H7 (cell line): ENCODE results near the gene SERGEF. TPM values are rescaled to one million over a fixed set of nuclear protein-coding genes. Genes with fewer than 3 reads are reported as not detected.

Experiments used
- DNase-seq: peaks from one replicate; pipeline ENCODE4 v3.0.0; 2012
- H3K27me3 ChIP-seq: 2 replicates; pipeline ENCODE4 v1.6.0; 2011; ENCODE audit warnings: mild to moderate bottlenecking, low read length; ENCODE audit not compliant: control insufficient read depth, insufficient read depth
- H3K36me3 ChIP-seq: replicated peaks from 2 replicates; pipeline ENCODE4 v1.5.1; 2011; ENCODE audit warnings: low read length; ENCODE audit not compliant: control insufficient read depth, insufficient read depth
- H3K4me3 ChIP-seq: 2 replicates; pipeline ENCODE4 v1.5.1; 2011; ENCODE audit warnings: low read depth, mild to moderate bottlenecking, control low read depth, low read length, moderate library complexity; ENCODE audit not compliant: insufficient read depth
- total RNA-seq: library from RNA; depleted of rRNA; stranded (reverse); fragments of >200 nt; shearing (Covaris generic); gene quantifications from 2 replicates; pipeline ENCODE4 v1.2.3, GENCODE V29; 2014; rRNA removed

The SERGEF gene
- 16.5 and 26.3 TPM in 2 replicates for total RNA-seq

DNA sequence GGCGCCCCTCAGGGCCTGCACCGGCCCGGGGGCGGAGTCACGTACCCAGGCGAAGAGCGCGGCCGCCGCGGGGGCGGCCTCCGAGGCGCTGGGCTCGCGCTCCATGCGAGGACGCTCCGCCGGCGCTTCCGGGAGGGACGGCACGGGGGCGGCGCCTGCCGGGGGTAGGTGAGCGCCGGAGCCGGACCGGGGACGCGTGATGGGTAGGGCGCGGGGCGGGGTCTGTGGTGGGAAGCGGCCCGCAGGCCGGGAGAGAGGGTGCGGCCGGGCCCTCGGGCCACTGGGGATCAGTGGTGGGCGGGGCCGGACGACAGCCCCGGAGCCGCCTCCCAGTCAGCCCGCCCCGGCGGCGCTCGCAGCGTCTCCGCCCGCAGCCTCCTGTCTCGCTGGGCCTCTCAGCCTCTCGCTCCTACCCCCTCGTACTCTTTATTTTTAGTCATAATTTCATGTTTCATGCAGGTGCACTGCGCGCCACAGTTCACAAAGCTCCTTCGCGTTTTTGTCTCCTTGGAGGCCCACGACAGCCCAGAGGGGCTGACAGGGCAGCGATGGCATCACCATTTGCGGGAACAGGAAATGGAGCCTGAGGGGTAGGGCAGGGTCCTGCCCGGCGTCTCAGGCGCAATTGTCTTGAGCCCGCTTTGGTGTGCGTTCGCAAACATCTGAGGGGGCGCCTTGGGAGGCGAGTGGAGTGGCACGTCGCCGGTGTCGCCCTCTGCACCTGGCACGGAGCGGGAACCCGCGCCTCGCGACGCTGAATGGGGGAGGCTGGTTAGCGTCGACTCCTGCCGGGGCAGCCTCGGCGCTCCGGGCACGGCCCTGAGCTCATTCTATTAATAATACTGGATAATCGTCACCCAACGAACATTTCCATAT lies at the start of gene SERGEF:
TSS of gene SERGEF (minus strand) at position 142 of the 876 bp plus-strand sequence. CDS start at position 105, 37 bp downstream.
- Histone ChIP-seq H3K4me3 (peak within 1 kb of the TSS; percentile 78), H3K36me3 (no peaks in the 10 kb centered on the region), H3K27me3 (peaks cover 12% of the 10 kb centered on the region; the same call in 1 of the 2 replicates)
- DNase-seq: peak; percentile 97

DNA sequence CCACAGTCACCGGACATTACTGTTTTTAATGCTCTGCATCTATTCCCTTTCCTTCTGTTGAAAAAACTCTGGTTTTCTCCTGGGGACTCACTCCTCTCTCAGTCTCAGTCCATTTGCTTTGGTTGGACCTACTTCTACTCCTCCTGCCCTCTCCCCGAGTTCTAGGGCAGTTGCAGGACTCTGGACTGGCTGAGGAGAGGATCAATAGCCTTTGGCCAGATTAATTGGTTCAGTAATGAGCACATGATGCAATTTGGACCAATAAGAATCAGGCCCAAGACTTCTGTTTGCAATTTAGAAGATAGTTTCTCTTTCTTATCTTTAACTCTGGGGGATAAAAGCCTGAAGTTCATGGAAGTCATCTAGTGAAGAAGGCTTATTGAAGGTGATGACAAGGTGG lies 48.5 kb upstream of the SERGEF start:
- Histone ChIP-seq H3K4me3 (no peak overlapping the region), H3K27me3 (no peaks in the 10 kb centered on the region)
- no peak for DNase-seq

DNA sequence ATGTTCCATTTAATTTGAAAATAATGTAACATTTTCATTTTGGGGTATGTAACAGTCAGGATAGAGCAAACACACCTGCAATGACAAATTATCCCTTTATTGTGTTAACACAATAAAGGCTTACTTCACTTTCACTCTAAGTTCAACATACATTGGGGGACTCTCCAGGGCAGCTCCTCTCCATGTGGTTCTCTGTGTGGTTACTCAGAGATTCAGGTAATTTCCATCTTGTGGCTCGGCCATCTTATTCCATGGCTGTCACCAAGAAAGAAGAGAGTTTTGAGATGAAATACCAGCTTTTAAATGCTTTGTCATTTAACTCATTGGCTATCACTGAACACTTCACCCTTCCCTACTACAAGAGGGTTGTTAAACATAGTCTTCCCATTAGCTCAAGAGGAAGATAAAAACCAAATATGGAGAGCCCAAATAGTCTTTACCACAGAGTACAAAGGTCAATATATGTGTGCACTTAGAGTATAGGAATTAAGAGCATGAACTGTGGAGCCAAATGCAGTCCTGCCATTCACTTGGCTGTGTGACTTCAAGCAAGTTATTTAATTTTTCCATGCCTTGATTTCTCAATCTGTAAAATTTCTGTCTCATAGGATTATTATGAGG lies 43.8 kb upstream of the SERGEF start:
- Histone ChIP-seq H3K27me3 (no peaks in the 10 kb centered on the region), H3K4me3 (no peak overlapping the region), H3K36me3 (no peaks in the 10 kb centered on the region)
- no peak for DNase-seq

More for the DNA sequence above, 48.5 kb upstream of the SERGEF start:
- H3K36me3 ChIP-seq: no peaks in the 10 kb centered on the region

DNA sequence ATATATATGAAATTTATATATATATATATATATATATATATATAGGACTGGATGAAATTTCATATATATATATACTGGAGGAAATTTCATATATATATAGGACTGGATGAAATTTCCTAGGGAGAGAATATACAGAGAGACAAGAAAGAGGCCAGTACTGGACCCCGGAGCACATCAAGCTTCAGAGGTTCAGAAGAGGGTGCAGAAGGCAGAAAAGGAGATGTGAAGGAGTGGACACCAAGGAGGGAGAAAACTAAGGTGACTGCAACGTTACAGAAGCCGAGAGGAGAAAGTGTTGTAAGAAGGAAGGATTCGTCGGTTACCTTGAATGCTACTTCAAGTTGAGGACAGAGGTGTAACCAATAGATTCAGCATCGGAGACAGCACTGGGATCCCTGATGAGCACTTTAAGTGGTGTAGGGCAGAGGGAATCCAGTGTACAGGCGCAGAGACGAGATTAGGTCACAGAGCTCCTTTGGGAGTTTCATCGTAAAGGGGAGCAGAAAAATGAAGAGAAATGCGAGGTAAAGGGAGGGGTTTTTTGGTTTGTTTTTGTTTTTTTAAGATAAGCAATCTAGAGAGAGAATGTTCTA lies 41.8 kb upstream of the SERGEF start:
- no peaks in the 10 kb centered on the region for H3K36me3 ChIP-seq
- DNase-seq: no peak
- H3K27me3 ChIP-seq: no peaks in the 10 kb centered on the region
- no peak overlapping the region for H3K4me3 ChIP-seq

DNA sequence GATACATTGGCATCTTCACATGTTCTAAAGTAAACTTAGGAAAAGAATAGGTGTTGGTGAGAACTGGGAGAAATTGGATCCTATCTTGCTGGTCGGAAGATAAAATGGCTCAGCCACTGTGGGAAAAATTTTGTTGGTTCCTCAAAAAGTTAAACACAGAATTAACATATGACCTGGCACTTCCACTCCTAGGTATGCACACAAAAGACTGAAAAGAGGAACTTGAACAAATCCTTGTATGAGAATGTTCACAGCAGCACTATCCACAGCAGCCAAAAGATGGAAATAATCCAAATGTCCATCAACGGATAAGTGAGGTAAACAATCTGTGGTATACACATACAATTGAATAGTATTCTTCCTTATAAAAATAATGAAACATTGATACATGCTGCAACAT lies 38.0 kb upstream of the SERGEF start:
- Histone ChIP-seq H3K36me3 (no peaks in the 10 kb centered on the region), H3K27me3 (peaks cover 17% of the 10 kb centered on the region), H3K4me3 (no peak overlapping the region)
- DNase-seq: no peak

DNA sequence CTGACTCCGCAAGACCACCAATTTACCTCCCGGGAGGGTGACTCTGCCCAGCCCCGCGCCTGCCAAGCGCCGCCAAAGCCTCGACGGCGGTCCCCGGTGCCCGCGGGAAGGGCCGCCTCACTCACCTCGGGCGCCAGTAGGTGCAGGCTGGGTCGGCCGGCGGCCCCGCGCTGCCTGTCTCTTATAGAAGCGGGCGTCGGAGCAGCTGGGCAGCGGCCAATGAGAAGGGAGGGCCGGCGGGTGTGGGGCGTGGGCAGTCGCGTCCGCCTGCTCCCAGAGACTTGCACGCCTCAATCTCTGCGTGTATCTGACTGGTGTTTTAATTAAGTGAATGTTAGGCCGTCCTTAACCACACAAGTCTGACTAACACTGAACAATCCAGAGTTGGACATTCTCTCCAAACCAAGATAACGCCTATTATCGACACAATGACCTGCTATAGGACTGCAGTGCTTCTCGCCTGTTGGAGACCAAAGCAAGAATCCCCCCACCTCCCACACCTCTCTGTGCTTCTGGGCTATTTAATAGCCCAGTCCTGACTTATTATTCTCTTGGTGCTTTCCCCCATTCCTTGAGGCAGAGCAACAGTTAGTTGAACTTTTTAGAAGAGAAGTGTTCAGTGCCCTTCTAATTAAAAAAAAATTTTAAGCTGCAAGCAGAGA lies 33.4 kb upstream of the SERGEF start, which contains the start of gene TPH1:
TSS of gene TPH1 (minus strand) at position 154 of the 662 bp plus-strand sequence. CDS start 5,507 bp downstream, outside the sequence.
- Histone ChIP-seq H3K36me3 (no peaks in the 10 kb centered on the region), H3K27me3 (peaks cover 32% of the 10 kb centered on the region), H3K4me3 (peak within 1 kb of the TSS; percentile 19; the same call in 1 of the 2 replicates)
- peak; percentile 84 for DNase-seq

DNA sequence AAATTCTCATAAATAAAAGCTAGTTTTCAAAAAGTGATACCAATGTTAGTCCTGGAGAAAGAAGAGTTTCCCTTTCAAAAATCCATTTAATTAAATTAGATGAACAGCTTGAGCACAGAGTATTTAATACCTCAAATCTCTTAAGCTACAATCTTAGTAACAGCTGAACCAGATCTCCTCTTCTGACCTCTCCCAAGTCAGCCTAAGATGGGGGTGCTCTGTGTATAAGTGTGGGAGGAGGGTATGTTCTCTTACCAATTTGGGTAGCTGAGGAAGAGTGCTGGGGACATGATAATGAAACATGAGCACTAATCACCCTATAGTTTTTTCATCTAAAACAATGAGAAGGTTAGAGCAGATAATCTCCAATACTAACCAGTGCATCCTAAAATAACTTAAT lies 23.6 kb upstream of the SERGEF start:
- DNase-seq: no peak
- no peak overlapping the region for H3K4me3 ChIP-seq
- H3K36me3 ChIP-seq: no peaks in the 10 kb centered on the region
- no peaks in the 10 kb centered on the region for H3K27me3 ChIP-seq

DNA sequence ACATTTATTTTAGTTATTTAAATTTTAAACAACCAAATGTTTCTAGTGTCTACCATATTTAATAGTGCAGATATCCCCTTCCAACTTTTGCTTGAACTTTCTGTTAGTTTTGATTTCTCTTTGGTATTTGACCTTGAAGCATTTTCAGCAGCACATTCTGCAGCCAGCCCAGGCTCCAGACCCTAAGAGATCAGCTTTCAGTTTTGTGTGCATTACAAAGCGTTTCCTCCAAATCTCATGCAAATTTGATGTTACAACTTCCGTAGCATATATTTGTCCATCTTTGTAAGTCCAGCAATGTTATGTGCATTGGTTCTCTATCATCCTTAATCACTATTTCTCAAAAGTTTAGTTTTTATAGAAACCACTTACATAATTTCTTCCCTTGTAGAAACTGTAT lies 14.6 kb upstream of the SERGEF start:
- H3K36me3 ChIP-seq: no peaks in the 10 kb centered on the region
- H3K27me3 ChIP-seq: no peaks in the 10 kb centered on the region
- H3K4me3 ChIP-seq: no peak overlapping the region
- DNase-seq: no peak

DNA sequence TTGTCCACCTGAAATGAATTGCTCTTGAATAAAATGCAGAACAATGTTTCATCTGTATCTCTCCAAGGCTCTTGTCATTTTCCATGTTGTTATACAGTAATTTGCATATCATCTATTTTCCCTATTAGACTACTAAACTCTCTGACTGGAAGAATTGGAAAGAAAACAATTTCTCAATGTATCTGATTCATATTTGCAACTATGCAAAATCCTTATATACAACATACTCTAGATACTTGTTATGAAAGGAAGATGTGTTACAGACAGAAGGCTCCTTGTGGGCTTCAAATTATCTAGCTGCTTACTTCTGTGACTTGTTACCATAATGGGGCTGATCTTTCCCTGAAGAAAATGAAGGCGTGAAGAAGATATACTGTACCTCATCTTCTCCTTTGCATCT lies 9.6 kb upstream of the SERGEF start:
- H3K36me3 ChIP-seq: no peaks in the 10 kb centered on the region
- H3K27me3 ChIP-seq: no peaks in the 10 kb centered on the region
- no peak overlapping the region for H3K4me3 ChIP-seq
- DNase-seq: no peak

DNA sequence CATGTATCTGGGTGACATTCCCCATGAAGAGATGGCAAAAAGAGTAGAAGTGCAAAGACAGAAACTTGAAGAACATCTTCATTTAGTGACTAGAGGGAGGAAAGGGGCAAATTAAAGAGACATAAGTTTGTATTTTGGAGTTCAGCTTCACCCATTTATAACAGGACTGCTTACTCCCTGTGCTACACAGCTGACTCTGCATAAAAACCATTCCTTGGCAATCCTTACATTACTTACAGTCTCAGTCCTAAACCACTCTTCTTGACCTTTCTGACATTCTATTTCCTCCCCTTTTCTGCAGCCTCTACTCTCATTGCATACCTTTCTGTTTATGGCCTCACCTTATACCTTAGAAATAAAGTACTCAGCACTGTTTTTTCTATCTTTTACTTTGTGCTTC lies 6.8 kb upstream of the SERGEF start:
- H3K27me3 ChIP-seq: peaks cover 2% of the 10 kb centered on the region; the same call in 1 of the 2 replicates
- no peak for DNase-seq
- H3K36me3 ChIP-seq: no peaks in the 10 kb centered on the region
- H3K4me3 ChIP-seq: no peak overlapping the region

DNA sequence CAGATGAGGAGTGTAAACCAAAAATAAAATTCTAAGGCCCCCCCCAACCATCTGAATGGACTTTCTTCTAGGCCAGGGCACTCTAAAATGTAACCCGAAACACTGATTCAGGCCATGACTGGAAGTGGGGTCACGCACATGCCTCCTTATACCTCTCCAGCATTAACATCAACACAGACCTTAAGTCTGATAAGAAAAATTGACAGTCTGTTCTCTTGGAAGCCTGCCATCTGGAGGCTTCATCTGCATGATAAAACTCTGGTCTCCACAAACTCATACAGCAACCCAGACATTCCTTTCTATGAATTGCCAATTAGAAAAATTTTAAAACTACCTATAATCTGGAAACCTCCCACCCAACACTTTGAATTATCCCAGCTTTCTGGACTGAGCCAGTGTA lies 3.9 kb upstream of the SERGEF start:
- Histone ChIP-seq H3K36me3 (no peaks in the 10 kb centered on the region), H3K4me3 (no peak overlapping the region), H3K27me3 (peaks cover 12% of the 10 kb centered on the region; the same call in 1 of the 2 replicates)
- DNase-seq: no peak

DNA sequence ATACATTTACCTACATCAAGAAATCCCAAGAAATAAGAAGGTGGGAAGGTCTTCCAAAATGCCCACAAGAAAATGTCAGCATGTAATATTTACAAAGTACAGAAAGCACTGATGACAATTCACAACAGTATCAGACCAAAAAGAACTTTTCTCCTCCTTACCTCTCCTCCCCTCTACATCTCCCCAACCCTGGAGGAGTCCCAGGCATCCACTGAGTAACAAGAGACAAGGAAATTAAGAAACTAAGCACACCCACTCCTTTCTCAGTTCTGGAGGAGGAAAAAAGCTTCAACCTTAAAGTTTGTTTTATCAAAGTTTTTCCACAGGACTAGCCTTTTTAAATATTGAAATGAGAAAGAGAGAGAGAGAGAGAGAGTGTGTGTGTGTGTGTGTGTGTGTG lies 2.0 kb upstream of the SERGEF start:
- DNase-seq: no peak
- Histone ChIP-seq H3K27me3 (peaks cover 12% of the 10 kb centered on the region; the same call in 1 of the 2 replicates), H3K36me3 (no peaks in the 10 kb centered on the region), H3K4me3 (no peak overlapping the region)

DNA sequence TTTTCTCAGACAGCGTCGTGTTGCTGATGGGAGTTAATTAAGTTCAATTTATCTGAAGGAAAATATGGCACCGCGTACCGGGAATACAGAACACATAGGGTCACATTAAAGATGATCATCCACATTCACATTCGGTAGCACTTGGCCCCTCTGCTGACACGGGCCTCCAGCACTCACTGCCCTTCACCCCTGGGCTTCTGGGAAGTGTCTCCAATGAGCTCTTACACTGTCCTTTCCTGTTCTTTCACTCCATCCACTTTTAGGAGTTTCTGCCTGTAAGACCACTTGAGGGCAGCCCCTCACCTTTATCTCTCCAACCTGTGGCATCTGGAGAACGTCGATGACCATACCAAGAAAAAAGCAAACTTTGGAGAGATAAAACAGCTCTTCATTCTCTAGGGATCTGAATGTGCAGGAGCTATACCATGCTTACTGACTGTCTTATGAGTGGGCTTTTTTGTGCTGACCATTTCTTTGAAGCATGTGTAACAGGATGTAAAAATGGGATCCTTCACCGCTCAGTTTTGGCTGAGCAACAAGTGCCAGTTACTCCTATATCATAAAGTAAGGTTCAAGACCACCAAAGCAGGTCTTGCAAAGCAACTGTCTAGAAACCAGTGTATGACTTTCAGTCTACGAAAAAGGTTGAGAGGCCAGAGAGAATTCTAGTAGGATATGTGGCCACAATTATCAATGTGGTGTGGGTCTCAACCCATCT lies 1.1 kb upstream of the SERGEF start:
- Histone ChIP-seq H3K36me3 (no peaks in the 10 kb centered on the region), H3K27me3 (peaks cover 12% of the 10 kb centered on the region; the same call in 1 of the 2 replicates), H3K4me3 (peak overlapping the region; percentile 78)
- peak; percentile 34 for DNase-seq
